K562 (cell line): Measurements from ENCODE around the gene TRMT112. TPM values are rescaled to one million over a fixed set of nuclear protein-coding genes. Genes with fewer than 3 reads are reported as not detected.

Source experiments
- CHD4 ChIP-seq: fragments of 200-600 bp; sonication (generic); IDR thresholded peaks from 3 replicates; pipeline ENCODE4 v1.6.1; 2012; ENCODE audit warnings: low read depth, mild to moderate bottlenecking, mixed read lengths, low read length, inconsistent platforms; ENCODE audit not compliant: insufficient read depth, insufficient replicate concordance, poor library complexity, severe bottlenecking
- CTBP1 ChIP-seq: fragments of 450-650 bp; IDR thresholded peaks from 2 replicates; pipeline ENCODE4 v1.6.1; 2016; ENCODE audit warnings: borderline replicate concordance
- HCFC1 ChIP-seq: IDR thresholded peaks from 2 replicates; pipeline ENCODE4 v1.6.1; 2012; ENCODE audit warnings: low read depth, low read length, improper control_type of control experiment
- KLF6 ChIP-seq: fragments of 250-450 bp; sonication (Bioruptor Pico); IDR thresholded peaks from 2 replicates; pipeline ENCODE4 v1.4.0; 2020; ENCODE audit warnings: mild to moderate bottlenecking, moderate library complexity, borderline replicate concordance
- MECOM ChIP-seq: fragments of 250-450 bp; sonication (Bioruptor Pico); IDR thresholded peaks from 2 replicates; pipeline ENCODE4 v1.8.0; 2022; ENCODE audit warnings: inconsistent platforms
- POU5F1 ChIP-seq: fragments of 150-350 bp; IDR thresholded peaks from 2 replicates; pipeline ENCODE4 v1.6.1; 2014; ENCODE audit warnings: borderline replicate concordance, low read length, low read depth, mild to moderate bottlenecking; ENCODE audit not compliant: partially characterized antibody
- SMAD2 ChIP-seq: fragments of 150-350 bp; IDR thresholded peaks from 2 replicates; pipeline ENCODE4 v1.6.1; 2014; ENCODE audit warnings: low read depth, mild to moderate bottlenecking, low read length
- SOX6 ChIP-seq: fragments of 450-650 bp; IDR thresholded peaks from 2 replicates; pipeline ENCODE4 v1.6.1; 2014; ENCODE audit warnings: mild to moderate bottlenecking
- ZNF174 ChIP-seq: fragments of 250-450 bp; sonication (Bioruptor Pico); IDR thresholded peaks from 2 replicates; pipeline ENCODE4 v1.4.0; 2020; ENCODE audit warnings: mild to moderate bottlenecking
- ZNF717 ChIP-seq: fragments of 250-450 bp; sonication (Bioruptor Pico); IDR thresholded peaks from 2 replicates; pipeline ENCODE4 v1.5.0; 2021
- polyA plus RNA-seq, 8 experiments: library from polyadenylated mRNA; depleted of rRNA in 4 of 8; stranded (reverse) in 5 of 8; unstranded in 3 of 8; fragments of >200 nt; fragmentation: Nextera tagmentation in 2 of 8; fragmentation: Illumina TruSeq in 1 of 8; extraction: Ambion mirVana in 2 of 8; extraction: Trizol in 1 of 8; gene quantifications; 2 replicates each; pipeline versions ENCODE4 v1.2.1 to v1.2.3, GENCODE V29; 2011 to 2014; ENCODE audit warnings: inconsistent platforms in 1 of 8, missing spikeins in 1 of 8
- total RNA-seq, 7 experiments: library from RNA; depleted of rRNA in 6 of 7; stranded (reverse); fragments of >200 nt in 6 of 7; fragmentation: Illumina TruSeq in 2 of 7; extraction: Trizol in 2 of 7; gene quantifications; 2 replicates each; pipeline versions ENCODE4 v1.2.1 to v1.2.3, GENCODE V29; 2011 to 2021; ENCODE audit warnings: low replicate concordance in 1 of 7
- TF ChIP-seq, protein P1 (sequence below): sonication (generic); formaldehyde crosslinking; IDR thresholded peaks from 2 replicates; pipeline ENCODE4 v1.8.0; 2022; ENCODE audit warnings: missing genetic modification reagents, mild to moderate bottlenecking, borderline replicate concordance
- TF ChIP-seq, protein P2 (sequence below), 2 experiments: IDR thresholded peaks in 1 of 2; conservative IDR thresholded peaks in 1 of 2; 2 replicates each; pipeline ENCODE4 v1.6.1; 2016; ENCODE audit warnings: low read depth in 2 of 2, mild to moderate bottlenecking in 1 of 2, missing compliant biosample characterization in 1 of 2, missing genetic modification characterization in 1 of 2, moderate library complexity in 1 of 2
- TF ChIP-seq, protein P3 (sequence below): sonication (generic); formaldehyde crosslinking; IDR thresholded peaks from 2 replicates; pipeline ENCODE4 v1.8.0; 2022; ENCODE audit warnings: missing genetic modification reagents, mild to moderate bottlenecking, moderate library complexity, borderline replicate concordance
- TF ChIP-seq, protein P4 (sequence below): fragments of 450-650 bp; conservative IDR thresholded peaks from 2 replicates; pipeline ENCODE4 v1.6.1; 2016; ENCODE audit warnings: missing genetic modification characterization, low read depth, mild to moderate bottlenecking, control low read depth, missing compliant biosample characterization
- TF ChIP-seq, protein P5 (sequence below): sonication (generic); formaldehyde crosslinking; IDR thresholded peaks from 2 replicates; pipeline ENCODE4 v1.8.1; 2023; ENCODE audit warnings: mild to moderate bottlenecking, missing genetic modification reagents

TRMT112 gene
- total and polyA plus RNA-seq, 9 of the 15 experiments (the other 6 are each of a cell fraction or from before 2014, with no cell fraction given): 162 to 444 (median 300) TPM

DNA sequence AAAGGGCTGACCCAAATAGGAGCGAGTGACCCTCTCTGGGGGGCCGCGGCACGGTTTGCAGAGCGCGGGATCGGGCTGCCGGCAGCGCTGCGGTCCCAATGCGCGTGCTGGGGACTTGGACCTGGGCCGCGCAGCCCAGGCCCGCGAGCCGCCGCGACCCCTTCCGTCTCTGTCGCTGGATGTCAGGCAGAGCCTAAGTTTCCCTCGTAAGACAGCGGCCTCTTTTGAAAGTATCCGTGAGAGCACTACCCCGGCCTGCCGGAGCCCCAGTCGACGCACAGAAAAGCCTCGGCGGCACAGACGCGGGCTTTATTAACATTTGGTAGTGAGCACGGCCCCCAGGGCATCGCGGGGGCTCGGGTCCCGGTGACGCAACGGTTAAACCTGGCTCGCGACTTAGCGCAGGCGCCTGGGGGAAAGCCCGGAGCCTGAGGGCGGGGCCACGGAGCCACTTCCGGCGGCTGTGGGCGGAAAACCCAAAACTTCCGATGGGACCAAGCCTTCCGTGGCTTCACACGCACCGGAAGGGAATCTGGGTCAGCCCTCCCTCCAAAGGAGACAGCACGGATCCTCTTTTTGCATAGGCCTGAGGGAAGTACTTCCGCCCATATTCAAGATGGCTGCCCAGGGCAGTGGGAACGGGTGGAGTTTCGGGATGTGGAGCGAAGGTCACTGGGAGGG is 47.7 kb downstream of the TRMT112 start (continued):
- TF ChIP-seq, protein P1, sequence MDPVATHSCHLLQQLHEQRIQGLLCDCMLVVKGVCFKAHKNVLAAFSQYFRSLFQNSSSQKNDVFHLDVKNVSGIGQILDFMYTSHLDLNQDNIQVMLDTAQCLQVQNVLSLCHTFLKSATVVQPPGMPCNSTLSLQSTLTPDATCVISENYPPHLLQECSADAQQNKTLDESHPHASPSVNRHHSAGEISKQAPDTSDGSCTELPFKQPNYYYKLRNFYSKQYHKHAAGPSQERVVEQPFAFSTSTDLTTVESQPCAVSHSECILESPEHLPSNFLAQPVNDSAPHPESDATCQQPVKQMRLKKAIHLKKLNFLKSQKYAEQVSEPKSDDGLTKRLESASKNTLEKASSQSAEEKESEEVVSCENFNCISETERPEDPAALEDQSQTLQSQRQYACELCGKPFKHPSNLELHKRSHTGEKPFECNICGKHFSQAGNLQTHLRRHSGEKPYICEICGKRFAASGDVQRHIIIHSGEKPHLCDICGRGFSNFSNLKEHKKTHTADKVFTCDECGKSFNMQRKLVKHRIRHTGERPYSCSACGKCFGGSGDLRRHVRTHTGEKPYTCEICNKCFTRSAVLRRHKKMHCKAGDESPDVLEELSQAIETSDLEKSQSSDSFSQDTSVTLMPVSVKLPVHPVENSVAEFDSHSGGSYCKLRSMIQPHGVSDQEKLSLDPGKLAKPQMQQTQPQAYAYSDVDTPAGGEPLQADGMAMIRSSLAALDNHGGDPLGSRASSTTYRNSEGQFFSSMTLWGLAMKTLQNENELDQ: no peak; the same call in 1 of the 2 replicates
- TF ChIP-seq ZNF174 (CRISPR knock-in tag): no peak
- no peak for TF ChIP-seq MECOM (CRISPR knock-in tag)
- no peak for TF ChIP-seq ZNF717 (CRISPR knock-in tag)
- TF ChIP-seq, protein P2, sequence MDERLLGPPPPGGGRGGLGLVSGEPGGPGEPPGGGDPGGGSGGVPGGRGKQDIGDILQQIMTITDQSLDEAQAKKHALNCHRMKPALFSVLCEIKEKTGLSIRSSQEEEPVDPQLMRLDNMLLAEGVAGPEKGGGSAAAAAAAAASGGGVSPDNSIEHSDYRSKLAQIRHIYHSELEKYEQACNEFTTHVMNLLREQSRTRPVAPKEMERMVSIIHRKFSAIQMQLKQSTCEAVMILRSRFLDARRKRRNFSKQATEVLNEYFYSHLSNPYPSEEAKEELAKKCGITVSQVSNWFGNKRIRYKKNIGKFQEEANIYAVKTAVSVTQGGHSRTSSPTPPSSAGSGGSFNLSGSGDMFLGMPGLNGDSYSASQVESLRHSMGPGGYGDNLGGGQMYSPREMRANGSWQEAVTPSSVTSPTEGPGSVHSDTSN (CRISPR knock-in tag; IDR thresholded peaks at IDR 0.05; ENCODE audit: low read depth): no peak
- TF ChIP-seq, protein P2 (tag; conservative IDR thresholded peaks at IDR 0.05; ENCODE audit: low read depth): no peak
- peak; percentile 94 for TF ChIP-seq HCFC1
- TF ChIP-seq CTBP1: no peak
- peak; percentile 7 for TF ChIP-seq CHD4
- TF ChIP-seq POU5F1: peak; percentile 88
- TF ChIP-seq KLF6 (CRISPR knock-in tag): no peak
- TF ChIP-seq SOX6: 0 out of 2 replicates have a peak, but pooled peaks have one; percentile 4
- TF ChIP-seq SMAD2: no peak
- TF ChIP-seq, protein P3, sequence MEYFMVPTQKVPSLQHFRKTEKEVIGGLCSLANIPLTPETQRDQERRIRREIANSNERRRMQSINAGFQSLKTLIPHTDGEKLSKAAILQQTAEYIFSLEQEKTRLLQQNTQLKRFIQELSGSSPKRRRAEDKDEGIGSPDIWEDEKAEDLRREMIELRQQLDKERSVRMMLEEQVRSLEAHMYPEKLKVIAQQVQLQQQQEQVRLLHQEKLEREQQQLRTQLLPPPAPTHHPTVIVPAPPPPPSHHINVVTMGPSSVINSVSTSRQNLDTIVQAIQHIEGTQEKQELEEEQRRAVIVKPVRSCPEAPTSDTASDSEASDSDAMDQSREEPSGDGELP (CRISPR knock-in tag): no peak
- TF ChIP-seq, protein P4, sequence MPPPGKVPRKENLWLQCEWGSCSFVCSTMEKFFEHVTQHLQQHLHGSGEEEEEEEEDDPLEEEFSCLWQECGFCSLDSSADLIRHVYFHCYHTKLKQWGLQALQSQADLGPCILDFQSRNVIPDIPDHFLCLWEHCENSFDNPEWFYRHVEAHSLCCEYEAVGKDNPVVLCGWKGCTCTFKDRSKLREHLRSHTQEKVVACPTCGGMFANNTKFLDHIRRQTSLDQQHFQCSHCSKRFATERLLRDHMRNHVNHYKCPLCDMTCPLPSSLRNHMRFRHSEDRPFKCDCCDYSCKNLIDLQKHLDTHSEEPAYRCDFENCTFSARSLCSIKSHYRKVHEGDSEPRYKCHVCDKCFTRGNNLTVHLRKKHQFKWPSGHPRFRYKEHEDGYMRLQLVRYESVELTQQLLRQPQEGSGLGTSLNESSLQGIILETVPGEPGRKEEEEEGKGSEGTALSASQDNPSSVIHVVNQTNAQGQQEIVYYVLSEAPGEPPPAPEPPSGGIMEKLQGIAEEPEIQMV: no peak
- TF ChIP-seq, protein P5, sequence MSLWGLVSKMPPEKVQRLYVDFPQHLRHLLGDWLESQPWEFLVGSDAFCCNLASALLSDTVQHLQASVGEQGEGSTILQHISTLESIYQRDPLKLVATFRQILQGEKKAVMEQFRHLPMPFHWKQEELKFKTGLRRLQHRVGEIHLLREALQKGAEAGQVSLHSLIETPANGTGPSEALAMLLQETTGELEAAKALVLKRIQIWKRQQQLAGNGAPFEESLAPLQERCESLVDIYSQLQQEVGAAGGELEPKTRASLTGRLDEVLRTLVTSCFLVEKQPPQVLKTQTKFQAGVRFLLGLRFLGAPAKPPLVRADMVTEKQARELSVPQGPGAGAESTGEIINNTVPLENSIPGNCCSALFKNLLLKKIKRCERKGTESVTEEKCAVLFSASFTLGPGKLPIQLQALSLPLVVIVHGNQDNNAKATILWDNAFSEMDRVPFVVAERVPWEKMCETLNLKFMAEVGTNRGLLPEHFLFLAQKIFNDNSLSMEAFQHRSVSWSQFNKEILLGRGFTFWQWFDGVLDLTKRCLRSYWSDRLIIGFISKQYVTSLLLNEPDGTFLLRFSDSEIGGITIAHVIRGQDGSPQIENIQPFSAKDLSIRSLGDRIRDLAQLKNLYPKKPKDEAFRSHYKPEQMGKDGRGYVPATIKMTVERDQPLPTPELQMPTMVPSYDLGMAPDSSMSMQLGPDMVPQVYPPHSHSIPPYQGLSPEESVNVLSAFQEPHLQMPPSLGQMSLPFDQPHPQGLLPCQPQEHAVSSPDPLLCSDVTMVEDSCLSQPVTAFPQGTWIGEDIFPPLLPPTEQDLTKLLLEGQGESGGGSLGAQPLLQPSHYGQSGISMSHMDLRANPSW (CRISPR knock-in tag): no peak
